Measurements from ENCODE around the gene SLC30A9.

The SLC30A9 gene

GRCh38 chr4:41994461-41994985, 4.2 kb downstream of the SLC30A9 start:
- H3K27ac ChIP-seq, result no peak overlapping the region
- H3K4me3 ChIP-seq, result no peak overlapping the region

DNA sequence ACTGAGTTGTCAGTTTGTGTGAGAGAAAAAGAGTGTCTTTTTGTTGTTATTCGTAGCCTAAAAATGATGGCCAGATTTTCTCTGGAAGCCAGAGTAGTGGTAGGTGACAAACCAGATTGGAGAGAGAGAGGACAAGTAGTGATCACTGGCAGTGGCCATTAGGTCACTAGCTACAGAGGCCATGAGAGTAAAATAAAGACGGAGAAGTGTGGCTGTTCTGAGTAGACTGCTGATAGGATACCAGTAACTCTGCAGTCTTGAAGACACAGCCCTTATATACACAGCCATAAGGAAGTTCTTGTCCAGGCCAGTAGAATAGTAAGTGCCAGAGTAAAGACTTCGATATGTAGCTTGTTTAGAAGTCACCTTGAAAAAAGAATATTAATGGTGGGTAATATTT, 7.7 kb downstream of the SLC30A9 start:
- H3K27ac ChIP-seq, result no peak overlapping the region
- H3K4me3 ChIP-seq, result no peak overlapping the region

GRCh38 chr4:41999321-41999720, 9.0 kb downstream of the SLC30A9 start:
- H3K4me3 ChIP-seq, result no peak overlapping the region
- no peak overlapping the region for H3K27ac ChIP-seq

GRCh38 chr4:42008011-42008786, 17.9 kb downstream of the SLC30A9 start:
- Histone ChIP-seq H3K27ac (no peak overlapping the region), H3K4me3 (no peak overlapping the region)

DNA sequence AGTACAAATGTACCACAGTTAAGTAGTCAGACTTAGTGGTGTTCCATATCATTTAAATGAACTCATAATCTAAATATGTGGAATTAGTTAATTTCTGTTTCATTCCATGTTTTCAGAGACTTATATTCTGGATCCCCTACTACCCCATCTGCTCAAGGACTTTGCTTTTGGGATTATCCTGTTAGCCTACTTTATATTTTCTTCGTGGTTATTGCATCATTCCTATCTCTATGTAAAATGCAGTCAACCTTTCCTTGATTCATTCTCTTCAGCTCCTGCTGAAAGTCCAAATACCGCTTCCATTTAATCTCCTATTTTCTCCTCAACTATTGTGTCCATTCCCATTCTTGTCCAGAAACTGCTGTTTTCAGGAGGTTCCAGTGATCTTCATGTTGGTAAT, 25.1 kb downstream of the SLC30A9 start:
- H3K4me3 ChIP-seq, result no peak overlapping the region
- H3K27ac ChIP-seq, result no peak overlapping the region

- H3K4me3 ChIP-seq, result no peak overlapping the region
- no peak overlapping the region for H3K27ac ChIP-seq
These were observed 28.1 kb downstream of the SLC30A9 start for GRCh38 chr4:42018451-42018850.

DNA sequence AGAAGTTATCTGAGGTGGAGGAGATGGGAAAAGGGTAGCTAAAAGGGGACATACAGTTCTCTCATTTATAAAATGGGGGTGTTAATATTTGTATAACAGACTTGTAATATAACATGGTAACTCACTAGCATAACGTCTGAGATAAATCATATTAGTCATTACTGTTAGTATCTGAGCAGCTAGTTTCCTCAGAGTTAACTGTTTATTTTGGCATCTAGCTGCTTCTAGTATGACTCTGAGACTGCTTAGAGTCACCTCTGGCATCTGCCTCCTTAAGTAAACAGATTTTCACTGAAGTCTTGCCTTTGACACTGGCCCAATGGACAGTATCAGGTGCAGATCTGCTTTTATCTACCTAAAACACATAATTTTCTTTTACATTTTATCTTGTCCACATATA, 58.1 kb downstream of the SLC30A9 start:
- Histone ChIP-seq H3K4me3 (no peak overlapping the region), H3K27ac (no peak overlapping the region)

DNA sequence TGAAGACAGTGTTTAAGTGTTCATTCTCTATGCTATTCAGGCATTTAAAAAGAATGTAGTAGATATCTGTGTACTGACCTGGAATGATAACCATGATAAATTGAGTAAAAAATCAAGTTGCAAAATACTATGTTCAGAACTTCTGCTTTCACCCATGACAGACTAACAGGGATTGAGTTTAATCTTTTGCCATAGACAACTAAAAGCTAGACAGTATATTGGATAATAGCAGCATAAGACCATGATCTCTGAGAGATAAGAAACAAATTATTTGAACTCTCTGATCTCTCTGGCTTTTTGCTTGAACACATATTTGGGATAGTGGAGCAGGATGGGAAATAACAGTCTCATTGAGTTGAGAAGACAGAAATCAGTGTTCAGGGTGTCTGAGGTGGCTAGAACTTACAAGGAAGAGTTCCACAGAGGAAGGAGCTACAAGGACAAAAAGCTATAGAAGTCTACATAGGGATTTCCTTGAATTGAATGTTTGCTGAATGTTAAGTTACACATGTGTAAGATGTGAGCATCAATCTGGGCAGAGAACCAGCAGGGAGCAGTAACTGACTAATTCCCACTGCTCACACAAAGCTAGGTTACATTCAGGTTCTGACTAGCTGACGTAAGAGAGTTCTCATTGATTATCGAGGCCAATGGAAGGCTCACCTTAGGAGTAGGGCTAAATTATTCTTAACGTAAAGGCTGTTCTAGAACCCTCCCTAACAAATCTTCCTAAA, 60.4 kb downstream of the SLC30A9 start:
- no peak overlapping the region for H3K27ac ChIP-seq
- H3K4me3 ChIP-seq, result no peak overlapping the region

- no peak overlapping the region for H3K4me3 ChIP-seq
- no peak overlapping the region for H3K27ac ChIP-seq
These were observed 76.1 kb downstream of the SLC30A9 start for GRCh38 chr4:42066402-42066801.

- Histone ChIP-seq H3K27ac (no peak overlapping the region), H3K4me3 (no peak overlapping the region)
These were observed 76.9 kb downstream of the SLC30A9 start for GRCh38 chr4:42067264-42067663.

DNA sequence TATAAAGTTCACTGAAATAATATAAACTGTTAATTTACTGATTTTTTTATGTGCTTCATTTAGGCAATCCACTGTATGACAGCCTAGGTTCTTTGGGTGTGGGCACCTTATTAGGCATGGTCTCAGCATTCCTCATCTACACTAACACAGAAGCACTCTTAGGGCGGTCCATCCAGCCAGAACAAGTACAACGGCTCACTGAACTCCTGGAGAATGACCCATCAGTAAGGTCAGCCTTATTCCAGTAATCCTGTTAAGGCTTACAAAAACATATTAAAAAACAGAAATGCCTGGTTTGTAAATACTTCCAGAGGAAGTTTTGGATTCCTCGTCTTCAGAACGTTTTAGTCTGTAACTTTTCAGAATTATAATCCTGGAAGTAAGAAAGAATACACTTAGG, 80.1 kb downstream of the SLC30A9 start:
- no peak overlapping the region for H3K27ac ChIP-seq
- H3K4me3 ChIP-seq, result no peak overlapping the region

GRCh38 chr4:42074294-42074693, 84.0 kb downstream of the SLC30A9 start:
- H3K27ac ChIP-seq, result no peak overlapping the region

DNA sequence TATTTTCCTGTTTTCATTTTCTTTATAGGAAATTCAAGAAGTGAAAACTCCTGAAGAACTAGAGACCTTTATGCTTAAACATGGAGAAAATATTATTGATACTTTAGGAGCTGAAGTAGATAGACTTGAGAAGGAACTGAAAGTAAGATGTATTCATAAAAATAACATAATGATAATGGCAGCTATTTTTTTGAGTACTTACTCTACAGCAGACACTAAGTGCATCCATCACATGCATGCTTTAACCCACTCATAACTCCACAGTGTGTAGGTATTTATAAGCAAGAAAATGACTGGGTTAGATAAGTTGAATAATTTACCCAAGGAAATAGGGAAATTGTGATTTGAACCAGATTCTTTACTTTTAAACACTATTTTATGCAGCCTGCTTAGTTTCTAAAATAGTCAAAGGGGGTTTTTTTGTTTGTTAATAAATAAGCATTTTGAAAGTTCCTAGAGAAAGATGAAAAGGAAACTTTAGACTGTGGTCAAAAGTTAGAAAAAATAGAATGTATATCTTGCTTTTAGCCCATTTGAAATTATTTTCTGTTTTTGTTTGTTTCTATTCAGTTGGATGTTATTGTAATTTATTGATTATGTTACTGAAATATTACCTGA, 88.0 kb downstream of the SLC30A9 start:
- H3K4me3 ChIP-seq, result no peak overlapping the region
- H3K27ac ChIP-seq, result no peak overlapping the region

More at GRCh38 chr4:42074294-42074693, 84.0 kb downstream of the SLC30A9 start:
- no peak overlapping the region for H3K4me3 ChIP-seq

DNA sequence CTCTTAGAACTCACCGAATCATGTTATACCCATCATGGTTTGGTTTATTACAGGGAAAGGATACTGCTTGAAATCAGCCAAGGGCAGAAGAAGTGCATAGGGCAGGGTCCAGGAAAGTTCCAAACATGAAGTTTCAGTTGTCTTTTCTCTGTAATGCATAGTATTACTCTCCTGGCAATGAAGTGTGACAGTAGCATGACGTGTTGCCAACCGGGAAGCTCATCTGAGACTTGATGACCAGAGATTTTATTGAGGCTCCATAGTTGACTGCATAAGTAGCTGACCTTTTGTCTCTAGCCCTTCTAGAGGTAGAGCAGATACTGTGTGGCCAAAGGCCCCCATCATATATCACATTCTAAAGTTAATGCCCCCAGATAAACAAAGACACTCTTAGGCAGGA, 90.0 kb downstream of the SLC30A9 start:
- no peak overlapping the region for H3K27ac ChIP-seq
- H3K4me3 ChIP-seq, result no peak overlapping the region

GRCh38 chr4:42083816-42084215, 93.5 kb downstream of the SLC30A9 start:
- no peak overlapping the region for H3K27ac ChIP-seq
- no peak overlapping the region for H3K4me3 ChIP-seq

GRCh38 chr4:42088386-42088785, 98.1 kb downstream of the SLC30A9 start:
- no peak overlapping the region for H3K27ac ChIP-seq
- H3K4me3 ChIP-seq, result no peak overlapping the region

DNA sequence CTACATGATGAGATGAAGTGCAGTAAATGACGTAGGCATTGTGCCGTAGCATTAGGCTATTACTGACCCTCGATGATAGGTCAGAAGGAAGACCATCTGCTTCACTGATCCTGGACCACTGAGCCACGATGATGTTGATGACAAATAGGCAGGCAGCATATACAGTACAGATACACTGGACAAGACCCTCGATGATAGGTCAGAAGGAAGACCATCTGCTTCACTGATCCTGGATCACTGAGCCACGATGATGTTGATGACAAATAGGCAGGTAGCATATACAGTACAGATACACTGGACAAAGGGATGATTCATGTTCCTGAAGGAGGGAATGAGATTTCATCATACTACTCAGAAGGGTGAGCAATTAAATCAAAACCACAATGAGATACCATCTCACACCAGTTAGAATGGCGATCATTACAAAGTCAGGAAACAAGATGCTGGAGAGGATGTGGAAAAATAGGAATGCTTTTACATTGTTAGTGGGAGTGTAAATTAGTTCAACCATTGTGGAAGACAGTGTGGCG, 111.2 kb downstream of the SLC30A9 start:
- Histone ChIP-seq H3K4me3 (no peak overlapping the region), H3K27ac (no peak overlapping the region)

DNA sequence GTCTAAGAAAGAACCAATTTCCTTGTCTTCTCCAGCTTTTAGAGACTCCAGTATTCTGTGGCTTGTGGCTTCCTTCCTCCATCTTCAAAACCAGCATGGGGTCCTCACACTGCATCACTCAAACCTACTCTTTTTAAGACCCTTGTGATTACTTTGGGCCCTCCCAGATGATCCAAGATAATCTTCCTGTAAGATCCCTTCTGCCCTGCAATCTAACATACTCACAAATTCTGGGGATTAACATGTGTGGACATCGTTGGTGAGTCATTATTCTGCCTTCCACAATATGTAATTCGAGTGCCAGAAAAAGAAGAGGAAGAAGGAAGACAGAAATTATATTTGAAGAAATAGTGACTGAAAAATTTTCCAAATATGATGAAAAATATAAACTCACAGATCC, 114.2 kb downstream of the SLC30A9 start:
- Histone ChIP-seq H3K4me3 (no peak overlapping the region), H3K27ac (no peak overlapping the region)

GRCh38 chr4:42112846-42113245, 122.5 kb downstream of the SLC30A9 start:
- H3K4me3 ChIP-seq, result no peak overlapping the region
- no peak overlapping the region for H3K27ac ChIP-seq

DNA sequence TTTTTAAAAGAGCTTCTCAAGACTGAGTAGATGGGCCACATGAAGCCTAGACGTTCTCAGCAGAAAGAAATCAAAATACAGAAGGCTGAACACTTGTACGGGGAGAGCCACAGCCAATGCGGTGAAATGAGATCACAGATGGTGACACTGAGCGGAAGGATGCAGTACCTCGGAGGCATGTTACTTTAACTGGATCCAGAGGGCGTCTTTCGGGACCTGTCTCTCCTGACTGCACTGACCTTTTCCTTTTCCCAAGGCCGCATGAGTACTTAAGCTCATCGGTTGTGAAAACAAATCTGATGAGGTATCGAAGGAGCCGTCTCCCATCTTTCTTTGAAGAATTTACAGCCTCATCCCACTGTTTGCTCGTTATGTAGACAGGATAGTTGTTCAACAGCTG, 129.6 kb downstream of the SLC30A9 start:
- Histone ChIP-seq H3K27ac (no peak overlapping the region), H3K4me3 (no peak overlapping the region)

- no peak overlapping the region for H3K4me3 ChIP-seq
These were observed 131.9 kb downstream of the SLC30A9 start for GRCh38 chr4:42122237-42122636.

More at GRCh38 chr4:42122237-42122636, 131.9 kb downstream of the SLC30A9 start:
- no peak overlapping the region for H3K27ac ChIP-seq
